ENCODE data around the gene ZNF670. TPM values are rescaled to one million over a fixed set of nuclear protein-coding genes. Genes with fewer than 3 reads are reported as not detected.
"Not testable (repeated sequence)": the region's sequence is repeated elsewhere in the genome, so short reads cannot be mapped to it uniquely, and the experiment has no call there.

ZNF670 gene
- polyA plus RNA-seq (2012; ENCODE audit: missing spikeins) = 4.5 TPM

DNA sequence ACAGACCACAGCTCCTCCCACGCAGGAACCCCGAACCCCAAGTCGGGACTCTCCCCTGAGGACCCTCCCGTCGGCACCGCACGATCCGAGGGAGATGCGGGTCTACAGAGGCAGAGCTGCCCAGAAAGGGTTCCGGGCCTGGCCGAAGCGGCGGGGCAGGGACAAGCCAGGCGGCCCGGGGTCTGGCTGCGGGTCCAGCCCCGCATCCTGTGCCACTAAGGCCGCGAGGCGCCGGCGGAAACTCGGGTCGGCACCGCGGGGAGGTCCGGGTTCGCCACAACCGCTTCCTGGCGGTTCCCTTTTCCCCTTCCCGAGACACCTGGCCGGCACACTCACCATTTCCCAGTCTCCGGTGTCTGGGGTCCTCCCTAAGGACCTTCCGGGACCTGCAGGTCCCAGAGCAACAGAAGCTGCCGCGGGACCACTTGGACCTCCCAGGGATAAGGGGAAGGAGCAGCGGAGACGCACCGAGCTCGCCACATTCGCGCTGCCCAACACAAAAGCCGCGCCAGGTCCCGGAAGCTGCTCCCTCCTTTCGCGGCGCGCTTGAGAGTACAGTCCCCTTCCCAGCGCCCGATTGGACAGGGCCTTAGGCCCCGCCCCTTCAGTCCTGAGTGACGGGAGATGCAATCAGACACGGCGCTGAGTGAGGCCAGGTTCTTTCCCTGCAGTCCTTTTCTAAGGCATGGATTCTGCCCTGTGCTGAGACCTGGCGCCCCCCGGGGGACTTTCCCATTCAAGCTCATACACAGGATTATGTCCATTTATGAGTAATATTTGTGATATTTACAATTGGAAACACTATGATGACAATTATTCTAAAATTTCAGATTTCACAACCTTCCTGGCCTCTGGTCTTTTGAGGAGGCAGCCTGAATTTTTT lies at the start of gene ZNF670:
Gene ZNF670 (minus strand): TSS at position 554 of the 883 bp plus-strand sequence. CDS start 215 bp downstream, at position 339.
- FAIRE-seq (peak; percentile 87), DNase-seq (ENCODE audit: insufficient read length) (peak; percentile 83)
- TF ChIP-seq POLR2AphosphoS5 (IDR thresholded peaks at IDR 0.05; ENCODE audit: low read depth, low read length) (peak; percentile 82), POLR2A (IDR thresholded peaks at IDR 0.05; ENCODE audit: low read depth, low read length) (peak; percentile 80), TAF1 (IDR thresholded peaks at IDR 0.05; ENCODE audit: borderline replicate concordance, low read depth, low read length) (peak; percentile 52; the same call in 1 of the 2 replicates)

DNA sequence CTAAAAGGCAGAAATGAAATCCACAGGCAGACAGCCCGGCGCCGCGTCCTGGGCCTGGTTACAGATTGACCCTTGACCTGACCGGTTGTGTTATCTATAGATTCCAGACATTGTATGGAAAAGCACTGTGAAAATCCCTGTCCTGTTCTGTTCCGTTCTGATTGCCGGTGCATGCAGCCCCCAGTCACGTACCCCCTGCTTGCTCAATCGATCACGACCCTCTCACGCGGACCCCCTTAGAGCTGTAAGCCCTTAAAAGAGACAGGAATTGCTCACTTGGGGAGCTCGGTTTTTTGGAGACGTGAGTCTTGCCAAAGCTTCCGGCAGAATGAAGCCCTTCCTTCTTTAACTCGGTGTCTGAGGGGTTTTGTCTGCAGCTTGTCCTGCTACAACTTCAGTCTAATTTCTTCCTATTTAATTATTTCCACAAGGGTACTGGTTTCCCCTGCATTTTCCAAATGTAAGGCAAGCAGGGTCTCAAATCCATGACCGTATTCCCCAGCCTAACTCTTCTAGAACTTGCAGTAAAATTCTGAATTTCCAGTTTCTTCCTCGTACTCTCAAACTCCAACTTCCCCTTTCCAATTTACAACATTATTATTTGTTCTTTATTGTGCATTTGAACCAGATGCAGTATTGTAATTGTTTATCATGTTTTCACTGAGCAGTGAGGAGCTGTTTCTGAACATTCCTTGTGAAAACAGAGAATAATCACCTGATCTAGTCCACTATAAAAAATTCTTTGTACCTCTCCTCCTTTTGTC lies 49.1 kb upstream of the ZNF670 start:
- not testable (repeated sequence) for FAIRE-seq; DNase-seq (ENCODE audit: insufficient read length)

DNA sequence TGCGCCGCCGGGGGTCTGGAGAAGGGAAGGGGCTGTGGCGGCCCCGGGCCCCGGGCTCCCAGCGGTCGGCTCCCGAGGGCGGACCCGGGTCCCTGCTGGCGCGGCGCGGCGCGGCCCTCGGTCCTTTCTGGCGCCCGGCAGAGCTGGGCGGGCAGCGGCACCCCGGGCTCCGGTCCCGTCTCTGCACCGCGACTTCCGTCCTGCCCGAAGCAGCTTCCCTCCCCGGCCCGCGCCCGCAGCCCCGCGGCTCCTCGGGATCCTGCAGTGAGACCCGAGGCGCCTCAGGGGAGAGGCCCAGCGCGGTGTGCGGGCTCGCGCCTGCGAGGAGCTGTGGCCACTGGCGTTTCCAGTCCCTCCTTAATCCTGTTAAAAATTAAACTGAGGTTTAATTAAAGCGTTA lies 48.0 kb upstream of the ZNF670 start:
- peak; percentile 50 for FAIRE-seq
- DNase-seq (ENCODE audit: insufficient read length) = not testable (repeated sequence)

DNA sequence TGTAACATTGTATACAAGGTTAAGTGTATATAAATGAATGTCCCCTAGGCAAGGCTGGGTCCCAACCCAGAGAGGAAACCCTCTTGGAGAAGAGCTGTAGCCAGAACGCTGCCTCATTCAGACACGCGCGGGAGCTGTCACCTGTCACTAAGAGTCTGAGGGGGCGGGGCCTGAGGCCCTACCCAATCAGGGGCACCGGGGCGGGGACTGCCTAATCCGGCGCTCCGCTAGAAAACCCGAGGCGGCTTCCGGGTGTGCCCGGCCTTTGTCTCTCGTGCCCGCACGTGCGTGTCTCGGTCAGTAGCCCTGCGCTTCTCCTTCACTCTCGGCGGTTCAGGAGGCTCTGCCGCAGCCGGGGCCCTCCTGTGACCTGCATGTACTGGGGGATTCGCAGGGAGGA lies 47.6 kb upstream of the ZNF670 start:
- FAIRE-seq = peak; percentile 100
- not testable (repeated sequence) for DNase-seq (ENCODE audit: insufficient read length)

DNA sequence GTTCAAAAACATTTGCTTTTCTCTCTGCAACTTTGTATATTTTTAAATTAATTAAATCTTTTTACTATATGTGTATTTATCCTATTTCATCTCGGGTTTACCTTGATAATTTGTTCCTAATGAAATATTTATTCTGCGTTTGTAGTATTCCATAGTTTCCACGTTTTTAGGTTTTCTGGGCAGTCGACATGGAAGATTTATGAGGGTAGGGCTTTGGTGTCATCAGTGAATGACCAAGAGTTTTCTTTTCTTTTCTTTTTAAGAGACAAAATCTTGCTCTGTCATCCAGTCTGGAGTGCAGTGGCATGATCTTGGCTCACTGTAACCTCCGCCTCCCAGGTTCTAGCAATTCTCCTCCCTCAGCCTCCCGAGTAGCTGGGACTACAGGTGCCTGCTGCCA lies 42.8 kb upstream of the ZNF670 start:
- TF ChIP-seq TAF1 (IDR thresholded peaks at IDR 0.05; ENCODE audit: borderline replicate concordance, low read depth, low read length) (no peak), POLR2AphosphoS5 (IDR thresholded peaks at IDR 0.05; ENCODE audit: low read depth, low read length) (no peak), POLR2A (IDR thresholded peaks at IDR 0.05; ENCODE audit: low read depth, low read length) (no peak)
- FAIRE-seq = no peak
- DNase-seq (ENCODE audit: insufficient read length) = no peak

DNA sequence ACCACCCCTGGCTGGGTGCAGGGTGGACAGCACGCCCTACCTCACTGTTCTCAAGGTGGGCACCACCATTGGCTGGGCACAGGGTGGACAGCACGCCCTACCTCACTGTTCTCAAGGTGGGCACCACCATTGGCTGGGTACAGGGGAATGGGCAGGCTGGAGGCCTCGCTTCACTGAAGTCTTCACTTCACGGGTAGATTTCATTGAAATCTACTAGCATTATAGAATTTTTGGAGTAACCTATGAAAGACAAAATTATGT lies 41.7 kb upstream of the ZNF670 start:
- DNase-seq (ENCODE audit: insufficient read length); FAIRE-seq: not testable (repeated sequence)

DNA sequence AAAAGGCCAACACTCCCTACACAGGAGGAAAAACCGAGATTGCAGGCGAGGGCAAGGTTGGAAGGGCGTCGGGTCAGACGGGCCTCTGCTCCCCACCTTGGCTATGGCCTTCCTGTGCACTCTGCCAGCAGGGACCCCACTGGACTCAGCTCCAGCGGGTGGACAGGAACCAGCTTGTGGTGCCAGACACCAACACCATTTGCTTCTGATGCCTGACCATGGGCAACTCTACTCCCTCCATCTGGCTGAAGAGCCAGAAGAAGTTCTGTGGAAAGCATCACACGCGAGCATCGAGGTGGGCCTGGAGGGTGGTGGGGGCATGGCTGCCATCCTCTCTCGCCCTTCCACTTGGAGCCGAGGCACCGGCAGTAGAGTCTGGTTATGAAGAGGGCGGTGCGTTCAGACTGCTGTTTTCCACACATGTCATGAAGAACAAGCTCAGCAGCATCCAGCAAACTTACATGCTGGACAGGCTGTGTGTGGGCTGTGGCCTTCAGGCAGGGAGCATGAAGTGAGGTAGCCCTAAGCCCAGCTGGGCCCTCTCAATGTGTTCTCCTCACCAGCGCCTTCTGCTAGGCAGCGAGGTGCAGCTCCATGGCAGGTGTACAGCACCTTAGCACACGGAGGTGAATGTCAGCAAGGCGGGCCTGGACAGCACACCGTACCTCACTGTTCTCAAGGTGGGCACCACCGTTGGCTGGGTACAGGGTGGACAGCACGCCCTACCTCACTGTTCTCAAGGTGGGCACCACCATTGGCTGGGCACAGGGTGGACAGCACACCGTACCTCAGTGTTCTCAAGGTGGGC lies 41.2 kb upstream of the ZNF670 start:
- FAIRE-seq = no peak

DNA sequence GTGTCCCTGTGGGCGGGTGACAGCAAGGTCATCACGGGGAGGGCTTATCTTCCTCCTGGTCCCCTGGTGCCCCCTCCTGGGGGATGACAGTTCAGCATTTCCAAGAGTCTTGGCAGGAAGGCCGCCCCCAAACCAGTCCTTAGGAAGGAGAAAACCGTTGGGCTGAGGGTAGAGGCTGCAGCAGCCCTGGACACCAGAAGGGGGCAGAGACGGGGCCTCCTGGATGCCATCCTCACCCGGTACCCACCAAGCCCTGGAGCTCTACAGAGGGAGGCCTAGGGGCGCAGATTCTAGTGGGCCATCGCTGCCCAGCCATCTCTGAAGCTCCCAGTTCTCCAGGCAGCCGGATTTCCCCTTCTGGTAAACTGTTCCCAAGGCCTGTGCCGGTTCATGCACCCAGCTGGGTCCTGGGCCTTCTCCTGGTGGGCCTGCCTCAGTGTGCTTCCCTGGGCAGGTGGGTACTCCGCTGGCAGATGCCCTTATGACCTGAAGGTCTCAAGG lies 40.4 kb upstream of the ZNF670 start:
- peak; percentile 43 for DNase-seq (ENCODE audit: insufficient read length)
- no peak for FAIRE-seq
- TF ChIP-seq POLR2AphosphoS5 (IDR thresholded peaks at IDR 0.05; ENCODE audit: low read depth, low read length) (no peak), POLR2A (IDR thresholded peaks at IDR 0.05; ENCODE audit: low read depth, low read length) (no peak), TAF1 (IDR thresholded peaks at IDR 0.05; ENCODE audit: borderline replicate concordance, low read depth, low read length) (no peak)

More for the DNA sequence above, 41.2 kb upstream of the ZNF670 start:
- TF ChIP-seq POLR2AphosphoS5 (IDR thresholded peaks at IDR 0.05; ENCODE audit: low read depth, low read length) (no peak), TAF1 (IDR thresholded peaks at IDR 0.05; ENCODE audit: borderline replicate concordance, low read depth, low read length) (no peak), POLR2A (IDR thresholded peaks at IDR 0.05; ENCODE audit: low read depth, low read length) (no peak)
- DNase-seq (ENCODE audit: insufficient read length) = peak; percentile 19

DNA sequence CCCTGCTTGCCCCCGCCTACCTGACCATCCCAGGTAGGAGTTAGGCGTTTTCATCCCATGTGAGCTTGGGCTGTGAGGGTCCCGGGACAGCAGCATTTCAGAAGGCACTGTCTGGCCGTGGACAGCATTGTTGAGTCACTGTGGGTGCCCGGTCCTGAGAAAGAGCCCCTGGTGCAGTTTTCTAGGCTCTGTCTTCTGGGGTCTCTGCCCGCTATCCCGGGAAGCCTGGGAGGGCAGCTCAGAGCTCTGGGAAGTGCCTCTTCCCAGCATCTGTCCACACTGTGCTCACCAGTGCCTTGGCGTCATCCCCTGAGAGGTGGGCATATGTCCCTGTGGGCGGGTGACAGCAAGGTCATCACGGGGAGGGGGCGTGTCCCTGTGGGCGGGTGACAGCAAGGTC lies 36.9 kb upstream of the ZNF670 start:
- DNase-seq (ENCODE audit: insufficient read length) (no peak), FAIRE-seq (no peak)
- no peak for TF ChIP-seq POLR2A (IDR thresholded peaks at IDR 0.05; ENCODE audit: low read depth, low read length)
- no peak for TF ChIP-seq TAF1 (IDR thresholded peaks at IDR 0.05; ENCODE audit: borderline replicate concordance, low read depth, low read length)
- no peak for TF ChIP-seq POLR2AphosphoS5 (IDR thresholded peaks at IDR 0.05; ENCODE audit: low read depth, low read length)

DNA sequence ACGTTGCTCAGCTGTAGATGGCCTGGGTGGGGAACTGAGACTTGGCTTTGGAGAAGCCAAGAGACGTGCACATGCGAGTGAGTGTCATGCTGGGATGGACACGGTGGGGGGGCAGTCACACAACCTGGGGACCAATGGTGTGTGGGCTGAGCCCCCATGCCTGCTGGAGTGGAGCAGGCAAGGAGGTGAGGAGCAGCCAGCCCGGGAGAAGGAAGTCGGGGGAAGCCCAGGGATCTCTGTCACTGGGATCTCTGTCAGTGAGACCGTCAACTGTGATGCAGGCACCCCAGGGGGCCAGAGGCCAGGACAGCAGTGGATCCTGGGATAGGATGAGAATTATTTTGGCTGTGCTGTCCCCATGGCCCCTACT lies 36.5 kb upstream of the ZNF670 start:
- no peak for FAIRE-seq
- peak; percentile 14 for DNase-seq (ENCODE audit: insufficient read length)
- TF ChIP-seq TAF1 (IDR thresholded peaks at IDR 0.05; ENCODE audit: borderline replicate concordance, low read depth, low read length) (no peak), POLR2A (IDR thresholded peaks at IDR 0.05; ENCODE audit: low read depth, low read length) (no peak), POLR2AphosphoS5 (IDR thresholded peaks at IDR 0.05; ENCODE audit: low read depth, low read length) (no peak)

DNA sequence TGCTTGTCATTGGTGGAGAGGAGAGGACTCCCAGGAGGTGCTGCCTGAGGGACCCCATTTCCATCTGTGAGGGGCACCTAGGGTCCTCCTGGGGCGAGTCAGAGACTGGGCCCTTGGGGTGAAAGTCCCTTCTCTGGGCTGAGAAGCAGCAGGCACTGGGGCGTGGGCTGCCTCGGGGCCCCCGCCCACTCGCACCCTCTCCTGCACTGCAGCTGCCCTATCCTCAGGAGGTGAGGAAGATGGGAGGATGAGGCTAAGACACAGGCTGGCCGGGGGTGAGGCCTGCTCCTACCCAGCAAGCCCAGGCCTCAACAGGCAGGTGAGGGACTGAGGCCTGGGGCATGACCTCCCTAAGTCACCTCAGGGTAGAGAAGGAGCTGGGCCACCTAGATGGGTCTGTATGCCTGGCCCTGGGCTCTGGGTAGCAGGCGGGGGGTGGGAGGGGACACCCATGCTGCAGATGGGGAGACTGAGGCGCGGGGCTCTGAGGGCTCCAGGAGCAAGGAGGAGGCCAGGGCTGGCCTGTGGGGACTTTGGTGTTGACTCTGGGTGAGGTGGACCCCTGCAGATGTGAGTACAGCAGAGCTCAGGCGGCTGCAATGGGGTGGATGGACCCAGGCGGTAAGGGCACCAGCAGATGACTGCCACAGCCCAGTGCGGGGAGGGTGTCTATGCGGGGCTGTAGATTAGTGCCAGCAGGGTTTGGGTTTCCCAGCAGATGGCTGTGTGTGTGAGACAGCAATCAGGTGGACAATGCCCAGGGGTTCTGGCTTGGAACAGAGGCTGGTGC lies 35.9 kb upstream of the ZNF670 start:
- no peak for TF ChIP-seq TAF1 (IDR thresholded peaks at IDR 0.05; ENCODE audit: borderline replicate concordance, low read depth, low read length)
- no peak for TF ChIP-seq POLR2AphosphoS5 (IDR thresholded peaks at IDR 0.05; ENCODE audit: low read depth, low read length)
- TF ChIP-seq POLR2A (IDR thresholded peaks at IDR 0.05; ENCODE audit: low read depth, low read length) = no peak
- DNase-seq (ENCODE audit: insufficient read length) (no peak), FAIRE-seq (no peak)

Measured in GM12892 (cell line).